Fibroblast of lung (primary cell): ENCODE results near the gene MAP3K4. TPM values are rescaled to one million over a fixed set of nuclear protein-coding genes. Genes with fewer than 3 reads are reported as not detected.

Experiments
- DNase-seq, 2 donors: peaks; one replicate each; pipeline versions ENCODE4 v3.0.0 to v3.0.0-alpha.2; 2010; ENCODE audit warnings: low read depth in 2 of 2
- H2AFZ ChIP-seq: 2 replicates; pipeline ENCODE4 v1.5.1; 2012; ENCODE audit warnings: low read length, control low read depth, inconsistent platforms
- H3K27ac ChIP-seq: 2 replicates; pipeline ENCODE4 v1.5.1; 2011; ENCODE audit warnings: low read length, control low read depth; ENCODE audit not compliant: insufficient read depth
- H3K27me3 ChIP-seq: 2 replicates; pipeline ENCODE4 v1.5.1; 2011; ENCODE audit warnings: mild to moderate bottlenecking, low read length; ENCODE audit not compliant: control insufficient read depth, insufficient read depth
- H3K36me3 ChIP-seq: 2 replicates; pipeline ENCODE4 v1.5.1; 2011; ENCODE audit warnings: low read length; ENCODE audit not compliant: control insufficient read depth, insufficient read depth
- H3K4me1 ChIP-seq: 2 replicates; pipeline ENCODE4 v1.5.1; 2011; ENCODE audit warnings: low read length; ENCODE audit not compliant: control insufficient read depth, insufficient read depth; ENCODE audit errors: extremely low read depth
- H3K4me2 ChIP-seq: 2 replicates; pipeline ENCODE4 v1.5.1; 2011; ENCODE audit warnings: low read length, control low read depth; ENCODE audit not compliant: insufficient read depth; ENCODE audit errors: extremely low read depth
- H3K4me3 ChIP-seq, 4 experiments: fragments of 200-600 bp in 1 of 4; sonication (generic) in 1 of 4; replicated peaks in 1 of 4; 2 replicates each; pipeline ENCODE4 v1.5.1; 2011 to 2016; ENCODE audit warnings: low read length in 4 of 4, low read depth in 3 of 4, mild to moderate bottlenecking in 3 of 4, control low read depth in 2 of 4, inconsistent platforms in 1 of 4, mixed read lengths in 1 of 4; ENCODE audit not compliant: insufficient read depth in 1 of 4; ENCODE audit errors: control extremely low read depth in 1 of 4
- H3K79me2 ChIP-seq: 2 replicates; pipeline ENCODE4 v1.5.1; 2012; ENCODE audit warnings: mild to moderate bottlenecking, low read length, inconsistent platforms; ENCODE audit not compliant: control insufficient read depth, insufficient read depth
- H3K9ac ChIP-seq: 2 replicates; pipeline ENCODE4 v1.5.1; 2011; ENCODE audit warnings: mild to moderate bottlenecking, low read length, control low read depth; ENCODE audit not compliant: insufficient read depth
- H3K9me3 ChIP-seq: 2 replicates; pipeline ENCODE4 v1.5.1; 2012; ENCODE audit warnings: low read depth, low read length; ENCODE audit not compliant: control insufficient read depth, insufficient read depth
- H4K20me1 ChIP-seq: 2 replicates; pipeline ENCODE4 v1.5.1; 2011; ENCODE audit warnings: low read length; ENCODE audit not compliant: control insufficient read depth, insufficient read depth; ENCODE audit errors: extremely low read depth
- CTCF ChIP-seq, 2 donors: IDR thresholded peaks in 1 of 2; conservative IDR thresholded peaks in 1 of 2; 1 replicate in 1 of 2; 2 replicates in 1 of 2; pipeline ENCODE4 v1.5.1; 2011 to 2012; ENCODE audit warnings: low read length in 2 of 2, control low read depth in 1 of 2, inconsistent platforms in 1 of 2, low read depth in 1 of 2, mild to moderate bottlenecking in 1 of 2
- EZH2 ChIP-seq: IDR thresholded peaks from 2 replicates; pipeline ENCODE4 v1.5.1; 2012; ENCODE audit warnings: low read length, control low read depth, mild to moderate bottlenecking; ENCODE audit errors: missing control alignments
- polyA plus RNA-seq, 2 donors: library from polyadenylated mRNA; depleted of rRNA in 1 of 2; stranded (reverse) in 1 of 2; unstranded in 1 of 2; fragments of >200 nt; gene quantifications; 2 replicates each; pipeline ENCODE4 v1.2.1, GENCODE V29; 2011 to 2012; ENCODE audit warnings: missing spikeins in 1 of 2
- total RNA-seq: library from RNA; depleted of rRNA; stranded (reverse); fragments of >200 nt; gene quantifications from 2 replicates; pipeline ENCODE4 v1.2.1, GENCODE V29; 2014

MAP3K4 gene
- total and polyA plus RNA-seq, 2 donors (not counting 1 experiment from before 2014, with no cell fraction given) = 9.1 to 44.4 TPM

GRCh38 chr6:161163466-161164181, 172.1 kb downstream of the MAP3K4 start:
- no peaks in the 10 kb centered on the region for H4K20me1 ChIP-seq
- TF ChIP-seq CTCF (conservative IDR thresholded peaks at IDR 0.05 in 1 of 2, IDR thresholded peaks at IDR 0.05 in 1 of 2; ENCODE audit: low read depth in 1 of 2, low read length in 2 of 2) (no peak), EZH2 (no peak)

GRCh38 chr6:161164182-161164625, 172.6 kb downstream of the MAP3K4 start:
- TF ChIP-seq CTCF (conservative IDR thresholded peaks at IDR 0.05 in 1 of 2, IDR thresholded peaks at IDR 0.05 in 1 of 2; ENCODE audit: low read depth in 1 of 2, low read length in 2 of 2) = no peak
- TF ChIP-seq EZH2 = no peak
- no peaks in the 10 kb centered on the region for H4K20me1 ChIP-seq
- no peaks in the 10 kb centered on the region for H3K9me3 ChIP-seq
- no peaks in the 10 kb centered on the region for H3K27me3 ChIP-seq
- H3K9ac ChIP-seq = no peak overlapping the region
- no peak overlapping the region for H3K4me3 ChIP-seq
- no peaks in the 10 kb centered on the region for H3K79me2 ChIP-seq
- H2AFZ ChIP-seq = no peak overlapping the region
- no peak for DNase-seq
- H3K4me2 ChIP-seq = no peak overlapping the region
- H3K36me3 ChIP-seq = peaks cover 6% of the 10 kb centered on the region
- H3K27ac ChIP-seq = no peak overlapping the region
- H3K4me1 ChIP-seq = peaks cover 7% of the 10 kb centered on the region

More at GRCh38 chr6:161163466-161164181, 172.1 kb downstream of the MAP3K4 start:
- no peak overlapping the region for H3K9ac ChIP-seq
- DNase-seq = no peak
- no peak overlapping the region for H3K4me3 ChIP-seq
- no peak overlapping the region for H3K27ac ChIP-seq
- peaks cover 6% of the 10 kb centered on the region for H3K36me3 ChIP-seq
- no peaks in the 10 kb centered on the region for H3K27me3 ChIP-seq
- H3K79me2 ChIP-seq = no peaks in the 10 kb centered on the region
- no peak overlapping the region for H2AFZ ChIP-seq
- no peaks in the 10 kb centered on the region for H3K9me3 ChIP-seq
- H3K4me2 ChIP-seq = no peak overlapping the region
- peaks cover 5% of the 10 kb centered on the region for H3K4me1 ChIP-seq

- Histone ChIP-seq H3K79me2 (no peaks in the 10 kb centered on the region), H3K4me2 (no peak overlapping the region), H3K4me3 (no peak overlapping the region), H3K36me3 (peaks cover 6% of the 10 kb centered on the region), H3K4me1 (peaks cover 10% of the 10 kb centered on the region), H3K27ac (no peak overlapping the region), H2AFZ (no peak overlapping the region), H3K9ac (no peak overlapping the region), H3K27me3 (no peaks in the 10 kb centered on the region), H4K20me1 (no peaks in the 10 kb centered on the region), H3K9me3 (no peaks in the 10 kb centered on the region)
- TF ChIP-seq EZH2 = no peak
- no peak for TF ChIP-seq CTCF (conservative IDR thresholded peaks at IDR 0.05 in 1 of 2, IDR thresholded peaks at IDR 0.05 in 1 of 2; ENCODE audit: low read depth in 1 of 2, low read length in 2 of 2)
- no peak for DNase-seq
Observed at GRCh38 chr6:161166176-161166575, 174.6 kb downstream of the MAP3K4 start.
